Pancreas (tissue), 10 donors: Measurements from ENCODE around the gene TBL1Y. TPM values are rescaled to one million over a fixed set of nuclear protein-coding genes. Genes with fewer than 3 reads are reported as not detected.

ENCODE experiments used
- ATAC-seq, 4 donors: fragments of 200-7000 bp; cut with Tn5 transposase; one replicate each; pipeline versions ENCODE4 v1.8.0 to v1.9.1; 2020; ENCODE audit warnings: mild to moderate bottlenecking in 4 of 4, moderate library complexity in 4 of 4
- DNase-seq, 6 donors: peaks; one replicate each; pipeline ENCODE4 v3.0.0-alpha.2; 2020
- FAIRE-seq: peaks from 2 replicates; lab custom pipeline; 2012; peaks lifted over from hg19 to GRCh38; lab: Jason Lieb, UNC
- H3K27ac ChIP-seq, 4 donors: fragments of 200-600 bp; sonication (generic); 1 replicate in 3 of 4; 2 replicates in 1 of 4; pipeline versions ENCODE4 v1.5.0 to v1.8.0; 2020
- H3K27me3 ChIP-seq, 4 donors: fragments of 200-600 bp; one replicate each; pipeline ENCODE4 v1.8.0; 2021
- H3K36me3 ChIP-seq, 3 donors: fragments of 200-600 bp; sonication (generic) in 1 of 3; one replicate each; pipeline versions ENCODE4 v1.5.0 to v1.8.0; 2020 to 2021
- H3K4me1 ChIP-seq, 3 donors: fragments of 200-600 bp; one replicate each; pipeline ENCODE4 v1.8.0; 2021
- H3K4me3 ChIP-seq, 4 donors: fragments of 200-600 bp; sonication (generic) in 2 of 4; one replicate each; pipeline versions ENCODE4 v1.5.0 to v1.8.0; 2020 to 2021
- H3K9me3 ChIP-seq, 4 donors: fragments of 200-600 bp; one replicate each; pipeline ENCODE4 v1.8.0; 2021
- CTCF ChIP-seq, 4 donors: fragments of 200-600 bp; sonication (generic) in 3 of 4; IDR thresholded peaks; one replicate each; pipeline versions ENCODE4 v1.5.0 to v1.8.0; 2021; ENCODE audit warnings: antibody characterized with exemption in 4 of 4
- WGBS, 2 donors: extraction: QIAGEN DNeasy Blood & Tissue Kit; methylation state at CpG; one replicate each; pipeline ENCODE4 v1.1.7; 2013; 5-methylcytosine and 5-hydroxymethylcytosine counted together
- intact Hi-C, 3 donors: fragments of 100-400 bp; cut with DNase I; formaldehyde crosslinking; loops; one replicate each; pipeline versions ENCODE4 v1.11.1 to v1.14.2; 2022
- polyA plus RNA-seq, 2 donors: library from polyadenylated mRNA; stranded (reverse); fragments of 200-250 nt; gene quantifications; one replicate each; pipeline ENCODE4 v1.2.3, GENCODE V29; 2013
- total RNA-seq, 6 donors: library from RNA; stranded (reverse); fragmentation: NEBNext Ultra II Directional in 4 of 6; extraction: Animal tissue kit (Norgen Biotek cat#: 25700) in 4 of 6; gene quantifications; one replicate each; pipeline versions ENCODE4 v1.2.1 to v1.2.4, GENCODE V29; 2021 to 2023
- donor health status: healthy with polysubstance abuse.
- donor health status: DM: no; HTN: no; CAD: no; lungs with moderate emphysema.
- donor health status: DM: no; HTN: no; CAD: no.
- donor health status: control.
- donor health status: control.
- donor health status: Bipolar disorder and iron deficiency.
- donor health status: DM: yes; HTN: yes; CAD: no.
- donor health status: DM: no; HTN: no; CAD: no.
- donor health status: DM: no; HTN: no; CAD: no.
- donor health status: DM: yes; HTN: yes; CAD: no.

The TBL1Y gene
- total and polyA plus RNA-seq, 8 donors, result 0.38 to 1.1 TPM; not detected in 6

- WGBS, 2 donors, result 46% methylated on average over 13 of the region's 13 CpGs; no CpG with 5 or more reads in 1 of the 2 donors
- no peak for TF ChIP-seq CTCF (IDR thresholded peaks at IDR 0.05)
- H3K4me3 ChIP-seq, result no peak overlapping the region
- FAIRE-seq (no peak), DNase-seq (no peak), ATAC-seq (no peak)
- intact Hi-C loops, result no loop called here
- no peaks in the 10 kb centered on the region for H3K9me3 ChIP-seq
- no peaks in the 10 kb centered on the region for H3K4me1 ChIP-seq
- H3K36me3 ChIP-seq, result no peaks in the 10 kb centered on the region
- H3K27ac ChIP-seq, result no peak overlapping the region
- H3K27me3 ChIP-seq, result no peaks in the 10 kb centered on the region
These were observed 37.9 kb downstream of the TBL1Y start for GRCh38 chrY:6948378-6948777.

- intact Hi-C loops, result no loop called here
- H3K36me3 ChIP-seq, result no peaks in the 10 kb centered on the region
- FAIRE-seq, result no peak
- H3K4me1 ChIP-seq, result no peaks in the 10 kb centered on the region
- H3K4me3 ChIP-seq, result no peak overlapping the region
- TF ChIP-seq CTCF (IDR thresholded peaks at IDR 0.05), result no peak
- WGBS, 2 donors, result 65% methylated on average over 4 of the region's 4 CpGs; no CpG with 5 or more reads in 1 of the 2 donors
- H3K27ac ChIP-seq, result no peak overlapping the region
- ATAC-seq, result no peak
- H3K27me3 ChIP-seq, result no peaks in the 10 kb centered on the region
- no peak for DNase-seq
- no peaks in the 10 kb centered on the region for H3K9me3 ChIP-seq
These were observed 39.5 kb downstream of the TBL1Y start for GRCh38 chrY:6949947-6950346.

- Histone ChIP-seq H3K36me3 (no peaks in the 10 kb centered on the region), H3K27ac (no peak overlapping the region), H3K9me3 (no peaks in the 10 kb centered on the region), H3K27me3 (no peaks in the 10 kb centered on the region), H3K4me1 (no peaks in the 10 kb centered on the region), H3K4me3 (no peak overlapping the region)
- FAIRE-seq, result no peak
- DNase-seq, result peak in 1 of 6 donors; percentile 44
- WGBS, 2 donors, result 1% methylated on average over 11 of the region's 11 CpGs; no CpG with 5 or more reads in 1 of the 2 donors
- no peak for ATAC-seq
- intact Hi-C loops, result no loop called here
- no peak for TF ChIP-seq CTCF (IDR thresholded peaks at IDR 0.05)
These were observed 54.2 kb downstream of the TBL1Y start for GRCh38 chrY:6964732-6965131.

- intact Hi-C loops, result no loop called here
- no peaks in the 10 kb centered on the region for H3K4me1 ChIP-seq
- 82% methylated on average over 3 of the region's 3 CpGs; no CpG with 5 or more reads in 1 of the 2 donors for WGBS, 2 donors
- no peak for ATAC-seq
- no peak for TF ChIP-seq CTCF (IDR thresholded peaks at IDR 0.05)
- no peak overlapping the region for H3K4me3 ChIP-seq
- no peak overlapping the region for H3K27ac ChIP-seq
- no peaks in the 10 kb centered on the region for H3K27me3 ChIP-seq
- no peak for DNase-seq
- no peaks in the 10 kb centered on the region for H3K9me3 ChIP-seq
- no peaks in the 10 kb centered on the region for H3K36me3 ChIP-seq
- FAIRE-seq, result no peak
These were observed 56.0 kb downstream of the TBL1Y start for GRCh38 chrY:6966521-6966920.

GRCh38 chrY:6967736-6968135 lies 57.2 kb downstream of the TBL1Y start:
- Histone ChIP-seq H3K4me1 (no peaks in the 10 kb centered on the region), H3K27ac (no peak overlapping the region), H3K4me3 (no peak overlapping the region), H3K36me3 (no peaks in the 10 kb centered on the region), H3K27me3 (no peaks in the 10 kb centered on the region), H3K9me3 (no peaks in the 10 kb centered on the region)
- DNase-seq (peak in 1 of 6 donors; percentile 26), ATAC-seq (no peak), FAIRE-seq (no peak)
- intact Hi-C loops, result no loop called here
- no peak for TF ChIP-seq CTCF (IDR thresholded peaks at IDR 0.05)
- 39% methylated on average over 5 of the region's 5 CpGs; no CpG with 5 or more reads in 1 of the 2 donors for WGBS, 2 donors
